IPS DF 4.7 (cell line): Measurements from ENCODE around the gene HIP1.
"Not testable (repeated sequence)": the region's sequence is repeated elsewhere in the genome, so short reads cannot be mapped to it uniquely, and the experiment has no call there.

Experiments
- DNase-seq: peaks from one replicate; pipeline ENCODE4 v3.0.0-alpha.2; 2013; ENCODE audit warnings: low spot score; ENCODE audit errors: extremely low read depth

Gene HIP1

DNA sequence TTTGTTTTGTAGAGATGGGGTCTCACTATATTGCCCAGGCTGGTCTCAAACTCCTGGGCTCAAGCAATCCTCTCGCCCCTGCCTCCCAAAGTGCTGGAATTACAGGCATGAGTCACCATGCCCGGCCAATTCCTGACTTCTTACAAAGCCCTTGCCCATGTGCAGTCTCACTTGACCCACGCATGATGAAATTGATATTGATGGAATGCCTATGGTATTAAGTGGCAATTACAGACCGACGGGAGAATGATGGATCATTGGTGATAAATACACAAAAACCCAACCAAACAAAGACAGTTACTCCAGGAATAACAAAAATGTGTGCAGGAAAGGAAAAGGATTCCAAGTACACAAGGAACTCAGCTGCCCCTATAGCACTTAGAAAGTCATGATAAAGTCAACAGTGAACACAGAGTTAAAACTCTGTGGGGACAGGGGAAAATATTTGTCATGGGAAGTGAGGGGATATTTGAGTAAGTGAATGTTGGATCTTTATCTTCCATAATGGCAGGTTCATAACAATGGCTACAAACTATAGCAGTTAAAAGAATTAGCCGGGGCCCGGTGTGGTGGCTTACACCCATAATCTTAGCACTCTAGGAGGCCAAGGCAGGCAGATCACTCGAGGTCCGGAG lies 21.6 kb downstream of the HIP1 start:
- DNase-seq, result no peak

DNA sequence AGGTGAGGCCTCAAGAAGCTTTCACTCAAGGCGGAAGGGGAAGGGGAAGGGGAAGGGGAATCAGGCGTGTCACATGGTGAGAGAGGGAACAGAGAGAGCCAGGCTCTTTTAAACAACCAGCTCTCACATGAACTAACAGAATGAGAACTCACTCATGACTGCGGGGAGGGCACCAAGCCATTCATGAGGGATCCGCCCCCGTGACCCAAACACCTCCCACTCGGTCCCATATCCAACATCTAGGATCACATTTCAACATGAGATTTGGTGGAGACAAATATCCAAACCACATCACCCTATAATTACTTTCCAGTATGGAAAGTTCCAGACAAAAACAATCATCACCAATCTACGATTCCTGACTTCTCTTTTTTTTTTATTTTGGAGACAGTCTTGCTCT lies 22.9 kb downstream of the HIP1 start:
- no peak for DNase-seq

DNA sequence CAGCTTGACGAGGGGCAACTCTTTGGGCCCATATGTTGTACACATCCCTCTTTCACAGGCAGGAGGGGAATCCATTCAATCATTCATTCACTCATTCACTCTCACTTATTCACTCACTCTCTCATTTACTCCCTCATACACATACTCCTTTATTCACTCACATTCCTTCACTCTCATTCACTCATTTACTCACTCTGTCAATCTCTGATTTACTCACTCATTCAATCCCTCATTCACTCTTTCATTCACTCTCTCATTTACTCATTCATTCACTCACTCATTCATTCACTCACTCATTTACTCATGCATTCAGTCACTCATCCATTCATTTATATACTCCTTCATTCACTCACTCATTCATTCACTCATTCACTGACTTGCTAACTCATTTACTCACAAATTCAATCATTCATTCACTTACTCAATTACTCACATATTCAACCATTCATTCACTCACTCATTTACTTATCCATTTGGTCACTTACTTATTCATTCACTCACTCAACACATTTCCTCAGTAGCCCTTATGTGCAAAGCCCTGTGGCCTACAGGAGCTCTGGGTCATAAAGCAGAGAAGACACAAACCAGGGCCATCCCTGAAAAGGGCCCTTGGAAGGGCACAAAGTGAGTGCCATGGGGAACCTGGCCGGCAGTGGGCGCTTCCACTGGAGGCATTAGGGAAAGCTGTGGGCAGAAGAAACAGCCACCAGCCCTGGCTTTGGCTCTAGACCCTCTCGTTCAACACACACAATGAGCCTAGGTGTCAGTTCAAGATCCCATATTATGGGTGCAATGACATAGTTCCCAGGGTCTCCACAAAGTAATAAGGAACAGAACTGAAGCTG lies 26.0 kb downstream of the HIP1 start:
- no peak for DNase-seq

DNA sequence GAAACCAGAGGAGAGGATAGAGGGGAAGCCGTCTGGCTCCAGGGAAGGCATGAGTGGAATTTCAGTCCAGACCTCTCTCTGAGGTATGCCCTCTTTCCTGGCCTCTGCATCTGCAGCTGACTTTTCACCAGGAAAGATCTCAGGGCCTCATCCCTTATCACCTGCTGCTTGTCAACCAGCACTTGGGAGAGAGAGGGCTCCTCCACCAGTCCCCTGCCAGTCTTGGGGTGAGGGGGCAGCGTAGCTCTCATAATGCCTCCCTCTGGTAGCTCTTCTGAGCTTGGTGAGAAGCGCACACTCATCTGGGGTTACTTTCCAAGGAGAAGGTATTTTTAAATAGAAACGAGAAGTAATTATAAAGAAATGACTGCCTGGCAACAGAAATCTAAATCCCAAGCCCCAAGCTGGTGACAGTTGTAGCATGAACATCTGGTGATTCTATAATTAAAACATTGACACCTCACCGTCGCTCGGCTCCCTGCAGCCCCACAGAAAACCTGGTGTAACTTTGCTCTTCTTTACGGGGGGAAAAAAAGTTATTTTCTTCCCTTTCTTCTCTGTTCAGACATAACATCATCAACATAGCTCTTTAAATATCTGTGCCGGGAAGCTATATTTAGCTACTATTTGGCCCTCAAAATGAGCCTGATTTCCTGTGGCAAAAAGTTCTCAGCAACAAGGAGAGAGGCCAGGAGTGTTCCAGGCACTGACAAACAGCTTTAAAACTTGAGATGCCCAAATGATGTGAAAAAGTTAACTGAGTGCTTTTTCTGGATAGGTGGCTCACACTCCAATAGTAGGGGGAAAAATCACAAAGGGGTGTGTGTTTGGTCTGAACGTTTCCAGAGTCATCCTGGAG lies 26.9 kb downstream of the HIP1 start:
- DNase-seq, result no peak

DNA sequence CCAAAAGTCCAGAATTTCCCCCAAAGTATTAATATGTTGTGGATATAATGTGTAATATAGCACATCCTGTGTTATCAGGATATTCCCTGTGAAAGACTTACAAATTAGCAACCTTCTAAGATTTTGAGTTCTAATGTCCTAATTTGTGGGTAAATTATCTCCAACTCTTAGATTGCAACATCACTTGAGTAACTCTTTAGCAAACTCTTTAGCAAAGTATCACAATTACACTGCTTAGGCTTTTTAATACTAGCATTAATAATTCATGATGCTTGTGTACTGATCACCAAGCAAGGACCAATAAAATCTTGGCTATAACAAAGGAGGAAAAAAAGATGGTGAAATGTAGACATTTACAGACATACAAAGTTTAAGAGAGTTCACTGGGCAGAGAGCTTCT lies 27.7 kb downstream of the HIP1 start:
- no peak for DNase-seq

DNA sequence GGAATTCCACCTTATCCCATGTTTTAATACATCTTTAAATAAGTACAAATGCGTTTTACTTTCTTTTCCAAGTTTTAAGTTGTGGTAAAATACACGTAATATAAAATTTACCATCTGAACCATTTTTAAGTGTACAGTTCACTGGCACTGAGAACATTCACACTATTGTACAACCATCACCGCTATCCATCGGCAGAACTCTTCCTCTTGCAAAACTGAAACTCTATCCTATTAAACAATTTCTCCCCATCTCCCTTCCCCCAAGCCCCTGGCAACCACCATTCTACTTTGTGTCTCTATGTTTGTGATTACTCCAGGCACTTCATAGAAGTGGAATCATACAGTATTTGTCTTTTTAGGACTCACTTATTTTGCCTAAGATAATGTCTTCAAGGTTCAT lies 33.8 kb downstream of the HIP1 start:
- no peak for DNase-seq

DNA sequence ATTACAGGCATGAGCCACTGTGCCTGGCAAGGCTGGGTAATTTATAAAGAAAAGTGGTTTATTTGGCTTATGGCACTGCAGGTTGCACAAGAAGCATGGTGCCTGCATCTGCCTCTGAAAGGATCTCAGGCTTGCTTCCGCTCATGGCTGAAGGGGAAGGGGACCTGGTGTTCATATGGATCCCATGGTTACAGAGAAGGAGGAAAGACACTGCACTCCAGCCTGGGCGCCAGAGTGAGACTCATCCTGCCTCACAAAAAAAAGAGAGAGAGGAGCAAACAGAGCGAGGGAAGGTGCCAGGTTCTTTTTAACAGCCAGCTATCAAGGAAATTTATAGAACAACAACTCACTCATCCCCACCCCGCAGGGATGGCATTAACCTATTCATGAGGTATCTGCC lies 36.2 kb downstream of the HIP1 start:
- DNase-seq, result no peak

DNA sequence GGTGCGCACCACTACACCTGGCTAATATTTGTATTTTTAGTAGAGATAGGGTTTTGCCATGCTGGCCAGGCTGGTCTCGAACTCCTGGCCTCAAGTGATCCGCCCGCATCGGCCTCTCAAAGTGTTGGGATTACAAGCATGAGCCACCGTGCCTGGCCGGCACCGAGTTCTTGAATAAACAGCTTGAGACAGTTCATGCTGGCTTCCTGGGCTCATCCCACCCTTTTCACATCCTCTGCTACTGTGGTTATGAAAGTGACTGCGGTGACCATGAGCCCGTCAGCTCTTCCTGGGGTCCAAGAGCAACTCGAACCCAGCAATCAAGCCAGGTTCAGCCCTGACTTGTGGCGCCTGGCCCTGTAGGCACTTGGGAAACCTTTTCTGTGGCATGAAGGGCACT lies 38.7 kb downstream of the HIP1 start:
- DNase-seq, result no peak

DNA sequence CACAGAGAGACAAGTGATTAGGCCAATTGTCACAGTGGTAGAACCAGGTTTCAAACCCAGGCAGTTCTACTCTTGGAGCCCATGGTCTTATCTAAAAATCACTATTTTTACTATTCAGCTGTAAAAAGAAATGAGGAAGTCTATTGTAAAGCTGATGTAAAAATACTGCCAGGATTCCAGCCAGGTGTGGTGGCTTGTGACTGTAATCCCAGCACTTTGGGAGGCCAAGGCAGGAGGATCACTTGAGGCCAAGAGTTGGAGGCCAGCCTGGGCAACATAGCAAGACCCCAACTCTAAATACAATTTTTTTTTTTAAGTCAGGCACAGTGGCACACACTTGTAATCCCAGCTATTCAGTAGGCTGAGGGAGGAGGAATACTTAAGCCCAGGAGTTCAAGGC lies 40.4 kb downstream of the HIP1 start:
- DNase-seq, result no peak

DNA sequence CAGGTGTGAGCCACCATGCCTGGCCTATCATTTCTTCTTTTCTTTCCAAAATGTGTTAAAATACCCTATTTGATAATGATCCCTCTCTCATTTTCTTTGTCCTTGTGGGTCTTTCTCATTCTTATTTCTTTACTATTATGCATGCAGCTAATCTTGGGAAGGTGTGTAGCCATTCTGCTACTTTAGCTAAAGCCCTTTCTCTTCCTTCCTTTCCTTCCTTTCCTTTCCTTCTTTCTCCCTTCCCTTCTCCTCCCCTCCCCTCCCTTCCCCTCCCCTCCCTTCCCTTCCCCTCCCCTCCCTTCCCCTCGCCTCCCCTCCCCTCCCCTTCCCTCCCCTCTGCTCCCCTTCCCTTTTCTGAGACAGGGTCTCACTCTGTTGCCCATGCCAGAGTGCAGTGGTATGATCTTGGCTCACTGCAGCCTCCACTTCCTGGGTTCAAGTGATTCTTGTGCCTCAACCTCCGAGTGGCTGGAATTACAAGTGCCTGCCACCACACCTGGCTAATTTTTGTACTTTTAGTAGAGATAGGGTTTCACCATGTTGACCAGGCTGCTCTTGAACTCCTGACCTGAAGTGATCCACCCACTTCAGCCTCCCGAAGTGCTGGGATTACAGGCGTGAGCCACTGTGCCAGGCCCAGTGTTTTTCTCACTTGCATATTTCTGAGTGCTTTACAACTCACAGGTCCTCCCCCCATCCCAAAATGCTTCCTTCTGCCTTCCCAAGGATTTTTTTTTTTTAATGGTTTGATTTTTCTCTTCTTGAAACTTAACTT lies 42.3 kb downstream of the HIP1 start:
- DNase-seq, result no peak

DNA sequence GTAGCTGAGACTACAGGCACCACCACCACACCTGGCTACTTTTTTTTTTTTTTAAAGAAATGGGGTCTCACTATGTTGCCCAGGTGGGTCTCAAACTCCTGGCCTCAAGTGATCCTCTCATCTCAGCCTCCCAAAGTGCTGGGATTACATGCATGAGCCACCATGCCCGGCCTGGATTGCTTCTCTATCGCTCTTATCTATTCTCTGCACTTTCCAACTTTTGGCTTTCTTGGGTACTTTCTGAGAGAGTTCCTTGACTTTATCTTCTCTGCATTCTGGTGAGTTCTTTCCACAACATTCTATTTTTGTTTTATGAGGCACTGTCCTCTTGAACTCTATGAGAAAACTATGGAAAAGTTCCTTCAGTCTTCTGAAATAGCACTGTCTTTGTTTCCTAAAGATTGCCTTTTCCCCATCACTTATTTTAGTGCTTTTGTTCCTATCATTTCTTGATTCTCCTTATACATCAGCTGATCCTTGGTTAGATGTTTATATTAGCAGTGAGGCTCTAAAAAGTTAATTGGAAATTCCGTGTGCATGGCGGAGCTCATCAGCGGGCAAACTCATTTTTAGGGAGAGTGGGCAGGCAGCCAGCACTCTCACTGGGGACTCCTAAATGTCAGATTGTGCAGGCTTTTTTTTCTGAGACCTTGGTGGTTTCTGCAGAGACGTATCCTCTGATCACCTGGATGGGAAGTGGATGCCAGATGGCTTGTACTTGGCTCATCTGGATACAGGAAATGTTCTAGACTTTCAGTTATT lies 43.9 kb downstream of the HIP1 start:
- DNase-seq, result no peak

DNA sequence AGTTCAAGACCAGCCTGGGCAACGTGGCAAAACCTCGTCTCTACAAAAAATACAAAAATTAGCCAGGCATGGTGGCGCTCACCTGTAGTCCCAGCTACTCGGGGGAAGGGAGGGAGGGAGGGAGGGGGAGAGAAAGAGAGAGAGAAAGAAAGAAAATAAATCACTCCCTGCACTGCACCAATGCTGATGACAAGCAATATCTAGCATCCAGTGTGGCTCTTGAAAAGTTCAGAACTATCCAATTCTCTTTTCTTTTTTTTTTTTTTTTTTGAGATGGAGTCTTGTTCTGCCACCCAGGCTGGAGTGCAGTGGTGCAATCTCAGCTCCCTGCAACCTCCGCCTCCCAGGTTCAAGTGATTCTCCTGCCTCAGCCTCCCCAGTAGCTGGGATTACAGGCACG lies 45.1 kb downstream of the HIP1 start:
- DNase-seq, result not testable (repeated sequence)

DNA sequence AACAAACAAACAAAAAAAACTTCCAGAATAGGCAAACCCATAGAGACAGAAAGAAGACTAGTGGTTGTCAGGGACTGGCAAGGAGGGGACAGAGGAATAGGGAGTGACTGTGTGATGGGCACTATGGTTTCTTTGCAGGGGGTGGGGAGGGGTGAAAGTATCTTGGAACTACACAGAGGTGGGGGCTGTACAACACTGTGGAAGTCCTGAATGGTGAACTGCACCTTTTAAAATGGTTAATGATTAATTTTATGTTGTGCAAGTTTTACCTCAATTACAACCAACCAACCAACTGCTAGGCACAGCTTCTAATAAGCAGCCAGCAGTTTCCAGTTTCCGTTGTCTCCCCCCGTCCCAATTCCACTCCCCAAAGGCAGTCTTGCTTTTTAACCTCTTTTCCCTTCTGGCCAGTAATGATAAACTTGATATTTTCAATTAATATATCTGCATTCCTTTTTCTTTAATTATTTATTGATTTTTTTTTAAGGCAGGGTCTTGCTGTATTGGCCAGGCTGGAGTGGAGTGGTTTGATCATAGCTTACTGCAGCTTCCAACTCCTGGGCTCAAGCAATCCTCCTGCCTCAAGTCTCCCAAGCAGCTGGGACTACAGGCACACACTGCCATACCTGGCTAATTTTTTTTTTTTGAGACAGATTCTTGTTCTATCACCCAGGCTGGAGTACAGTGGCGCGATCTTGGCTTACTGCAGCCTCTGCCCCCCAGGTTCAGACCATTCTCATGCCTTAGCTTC lies 46.8 kb downstream of the HIP1 start:
- no peak for DNase-seq

DNA sequence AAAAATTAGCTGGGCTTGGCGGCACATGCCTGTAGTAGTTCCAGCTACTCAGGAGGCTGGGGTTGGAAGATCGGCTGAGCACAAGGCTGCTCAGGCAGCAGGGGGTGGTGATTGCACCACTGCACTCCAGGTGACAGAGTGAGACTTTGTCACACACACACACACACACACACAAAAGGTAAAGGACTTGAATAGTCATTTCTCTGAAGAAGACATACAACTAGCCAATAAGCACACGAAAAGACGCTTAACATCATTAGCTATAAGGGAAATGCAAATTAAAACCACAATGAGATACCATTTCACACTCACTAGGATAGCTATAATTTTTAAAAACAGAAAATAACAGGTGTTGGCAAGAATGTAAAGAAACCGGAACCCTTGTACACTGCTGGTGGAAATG lies 48.6 kb downstream of the HIP1 start:
- DNase-seq, result no peak

DNA sequence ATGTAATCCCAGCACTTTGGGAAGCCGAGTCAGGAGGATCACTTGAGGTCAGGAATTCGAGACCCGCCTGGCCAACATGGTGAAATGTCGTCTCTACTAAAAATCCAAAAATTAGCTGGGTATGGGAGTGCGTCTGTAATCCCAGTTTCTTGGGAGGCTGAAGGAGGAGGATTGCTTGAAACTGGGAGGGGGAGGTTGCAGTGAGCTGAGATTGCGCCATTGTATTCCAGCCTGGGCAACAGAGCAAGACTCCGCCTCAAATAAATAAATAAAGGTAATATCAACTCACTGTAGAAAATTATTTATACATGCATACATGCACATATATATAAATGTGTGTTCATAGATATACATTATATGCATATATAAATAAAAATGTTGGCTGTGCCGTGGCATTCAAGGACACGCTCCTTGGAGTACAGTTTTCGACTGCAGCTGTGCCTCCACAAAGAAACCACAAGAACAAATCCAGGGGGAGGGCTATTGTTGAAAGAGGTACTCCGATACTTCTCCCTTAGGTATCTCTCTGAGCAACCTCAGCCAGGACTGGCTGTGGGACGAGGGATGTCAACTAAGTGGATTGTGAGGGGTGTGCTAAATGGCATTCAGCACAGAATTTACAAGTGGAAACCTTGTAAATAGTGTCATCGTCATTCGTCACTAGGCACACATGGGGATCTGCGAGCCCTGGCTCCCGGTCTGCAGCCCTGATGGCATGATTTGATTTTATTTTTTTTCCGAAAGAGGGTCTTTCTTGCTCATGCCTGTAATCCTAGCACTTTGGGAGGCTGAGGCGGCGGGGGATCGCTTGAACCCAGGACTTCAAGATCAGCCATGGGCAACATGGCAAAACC lies 49.3 kb downstream of the HIP1 start:
- no peak for DNase-seq

DNA sequence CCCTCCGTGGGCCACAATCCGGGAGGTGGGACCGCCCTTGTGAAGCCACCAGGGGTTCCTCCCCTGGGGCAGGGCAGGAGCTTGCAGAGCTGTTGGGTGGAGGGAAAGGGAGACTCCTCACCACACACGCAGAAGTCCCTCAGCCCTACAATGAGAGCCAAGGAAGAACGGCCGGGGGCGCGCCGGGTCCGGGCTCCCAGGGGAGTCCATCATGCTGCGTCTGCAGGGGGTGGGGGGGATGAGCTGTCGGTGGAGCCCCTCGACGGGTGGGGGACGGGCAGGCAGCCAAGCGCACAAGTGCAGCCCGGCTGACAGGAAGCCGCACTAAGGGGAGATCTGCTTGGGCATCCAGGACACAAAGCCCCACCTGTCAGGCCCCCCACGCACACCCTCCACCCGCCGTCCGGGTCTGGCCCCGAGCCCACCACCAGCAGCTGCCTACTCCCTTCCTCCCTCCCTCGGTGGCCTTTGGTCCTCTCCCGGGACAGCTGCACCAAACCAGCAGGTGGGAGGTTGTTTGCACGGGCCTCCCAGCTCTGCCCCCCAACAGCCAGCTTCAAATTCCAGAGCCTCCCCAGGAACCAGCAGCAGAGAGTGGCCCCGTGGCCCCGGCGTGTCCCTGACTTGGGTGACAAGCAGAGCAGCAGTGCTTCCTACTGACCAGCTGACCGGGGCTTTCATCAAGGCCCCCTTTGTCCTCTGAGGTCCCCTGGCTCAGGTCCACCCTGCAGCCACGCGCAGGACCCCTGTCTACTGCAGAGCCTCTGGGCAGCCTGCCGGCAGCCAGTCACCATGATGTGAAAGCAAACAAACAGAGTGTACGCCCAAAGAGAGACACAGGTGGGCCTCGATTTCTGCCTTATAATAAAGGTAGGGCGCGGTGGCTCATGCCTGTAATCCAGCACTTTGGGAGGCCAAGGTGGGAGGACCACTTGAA lies 50.3 kb downstream of the HIP1 start:
- no peak for DNase-seq

DNA sequence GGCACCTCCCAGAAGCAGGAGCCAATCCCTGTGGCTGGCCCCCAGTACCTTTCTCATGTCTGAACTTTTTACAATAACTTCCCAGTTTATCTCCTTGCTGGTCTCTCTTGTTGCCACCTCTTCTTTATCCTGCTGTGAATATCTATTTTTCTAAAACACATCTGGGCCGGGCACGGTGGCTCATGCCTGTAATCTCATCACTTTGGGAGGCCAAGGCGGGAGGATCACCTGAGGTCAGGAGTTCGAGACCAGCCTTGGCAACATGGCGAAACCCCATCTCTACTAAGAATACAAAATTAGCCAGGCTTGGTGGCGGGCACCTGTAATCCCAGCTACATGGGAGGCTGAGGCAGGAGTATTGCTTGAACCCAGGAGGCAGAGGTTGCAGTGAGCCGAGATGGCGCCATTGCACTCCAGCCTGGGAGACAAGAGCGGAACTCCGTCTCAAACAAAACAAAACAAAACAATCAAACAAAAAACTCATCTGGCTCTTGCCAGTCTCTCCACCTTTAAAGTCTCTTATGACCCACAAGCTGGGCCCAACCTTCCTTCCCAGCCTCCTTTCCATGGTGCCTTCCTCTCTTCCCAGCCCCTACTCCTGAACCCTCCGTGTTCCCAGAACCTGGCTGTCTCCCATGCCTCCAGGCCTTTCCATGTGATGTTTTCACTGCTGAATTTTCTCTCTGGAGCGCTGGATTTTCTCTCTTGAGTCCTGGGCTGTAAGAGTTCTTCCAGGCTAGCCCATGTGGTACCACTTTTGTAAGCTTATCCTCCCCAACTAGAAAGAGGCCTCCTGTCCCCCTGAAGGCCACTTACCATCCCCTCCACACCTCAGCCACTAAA lies 51.3 kb downstream of the HIP1 start:
- DNase-seq, result no peak
